Nephron (organoid): ENCODE results near the gene SCGB1D4.

Source experiments
- H3K27ac Mint-ChIP-seq, 3 experiments: 2 replicates each; pipeline ENCODE4 v1.8.0; 2020; ENCODE audit warnings: mixed read lengths in 3 of 3, mild to moderate bottlenecking in 2 of 3, moderate library complexity in 1 of 3
- H3K27me3 Mint-ChIP-seq: 2 replicates; pipeline ENCODE4 v1.8.0; 2021; ENCODE audit warnings: low read depth, mild to moderate bottlenecking, moderate library complexity, mixed read lengths
- H3K36me3 Mint-ChIP-seq: 2 replicates; pipeline ENCODE4 v1.8.0; 2020; ENCODE audit warnings: low read depth, mixed read lengths
- H3K4me1 Mint-ChIP-seq: 2 replicates; pipeline ENCODE4 v1.8.0; 2020; ENCODE audit warnings: mixed read lengths
- H3K4me3 Mint-ChIP-seq, 3 experiments: 2 replicates each; pipeline ENCODE4 v1.8.0; 2020; ENCODE audit warnings: mild to moderate bottlenecking in 3 of 3, mixed read lengths in 3 of 3, moderate library complexity in 2 of 3
- H3K9me3 Mint-ChIP-seq: 2 replicates; pipeline ENCODE4 v1.8.0; 2020; ENCODE audit warnings: mixed read lengths
- CTCF ChIP-seq, 3 experiments: fragments of 200-600 bp; sonication (generic); IDR thresholded peaks; one replicate each; pipeline ENCODE4 v1.5.0; 2021; ENCODE audit warnings: antibody characterized with exemption in 3 of 3; ENCODE audit not compliant: unreplicated experiment in 3 of 3

The SCGB1D4 gene

GRCh38 chr11:62267050-62267449 lies 31.8 kb downstream of the SCGB1D4 start:
- no peak overlapping the region for H3K27ac Mint-ChIP-seq

GRCh38 chr11:62266558-62266957 lies 32.3 kb downstream of the SCGB1D4 start:
- Mint-ChIP-seq H3K36me3 (no peaks in the 10 kb centered on the region), H3K4me1 (no peaks in the 10 kb centered on the region), H3K27ac (no peak overlapping the region), H3K9me3 (peaks cover 2% of the 10 kb centered on the region), H3K4me3 (no peak overlapping the region), H3K27me3 (peaks cover 40% of the 10 kb centered on the region)
- no peak for TF ChIP-seq CTCF (IDR thresholded peaks at IDR 0.05; ENCODE audit: unreplicated experiment in 3 of 3)

More at GRCh38 chr11:62267050-62267449, 31.8 kb downstream of the SCGB1D4 start:
- H3K4me3 Mint-ChIP-seq: no peak overlapping the region
- H3K4me1 Mint-ChIP-seq: no peaks in the 10 kb centered on the region
- peaks cover 2% of the 10 kb centered on the region for H3K9me3 Mint-ChIP-seq
- H3K27me3 Mint-ChIP-seq: peaks cover 37% of the 10 kb centered on the region
- H3K36me3 Mint-ChIP-seq: no peaks in the 10 kb centered on the region
- no peak for TF ChIP-seq CTCF (IDR thresholded peaks at IDR 0.05; ENCODE audit: unreplicated experiment in 3 of 3)

GRCh38 chr11:62264004-62264403 lies 34.9 kb downstream of the SCGB1D4 start:
- Mint-ChIP-seq H3K36me3 (no peaks in the 10 kb centered on the region), H3K27me3 (peaks cover 49% of the 10 kb centered on the region), H3K4me3 (no peak overlapping the region), H3K9me3 (peaks cover 2% of the 10 kb centered on the region), H3K4me1 (no peaks in the 10 kb centered on the region), H3K27ac (no peak overlapping the region)
- no peak for TF ChIP-seq CTCF (IDR thresholded peaks at IDR 0.05; ENCODE audit: unreplicated experiment in 3 of 3)

- H3K4me3 Mint-ChIP-seq: no peak overlapping the region
- peaks cover 32% of the 10 kb centered on the region for H3K27me3 Mint-ChIP-seq
- TF ChIP-seq CTCF (IDR thresholded peaks at IDR 0.05; ENCODE audit: unreplicated experiment in 3 of 3): no peak
These were observed 38.5 kb downstream of the SCGB1D4 start for GRCh38 chr11:62260261-62260953.

GRCh38 chr11:62256281-62256680 lies 42.6 kb downstream of the SCGB1D4 start:
- H3K4me3 Mint-ChIP-seq: no peak overlapping the region
- peaks cover 15% of the 10 kb centered on the region for H3K9me3 Mint-ChIP-seq
- H3K27ac Mint-ChIP-seq: no peak overlapping the region
- H3K4me1 Mint-ChIP-seq: no peaks in the 10 kb centered on the region
- H3K36me3 Mint-ChIP-seq: no peaks in the 10 kb centered on the region
- TF ChIP-seq CTCF (IDR thresholded peaks at IDR 0.05; ENCODE audit: unreplicated experiment in 3 of 3): no peak
- peaks cover 13% of the 10 kb centered on the region for H3K27me3 Mint-ChIP-seq

More at GRCh38 chr11:62260261-62260953, 38.5 kb downstream of the SCGB1D4 start:
- Mint-ChIP-seq H3K27ac (no peak overlapping the region), H3K9me3 (peaks cover 2% of the 10 kb centered on the region), H3K4me1 (no peaks in the 10 kb centered on the region), H3K36me3 (no peaks in the 10 kb centered on the region)

- H3K4me3 Mint-ChIP-seq: no peak overlapping the region
- H3K36me3 Mint-ChIP-seq: no peaks in the 10 kb centered on the region
- no peak overlapping the region for H3K27ac Mint-ChIP-seq
- no peaks in the 10 kb centered on the region for H3K4me1 Mint-ChIP-seq
- H3K27me3 Mint-ChIP-seq: peaks cover 11% of the 10 kb centered on the region
- TF ChIP-seq CTCF (IDR thresholded peaks at IDR 0.05; ENCODE audit: unreplicated experiment in 3 of 3): no peak
- H3K9me3 Mint-ChIP-seq: peaks cover 34% of the 10 kb centered on the region
These were observed 44.8 kb downstream of the SCGB1D4 start for GRCh38 chr11:62253999-62254542.
